Raji (cell line): ENCODE results near the gene NIPSNAP2.

ENCODE experiments used
- POLR2A ChIP-seq: IDR thresholded peaks from 2 replicates; pipeline ENCODE4 v1.6.1; 2011; ENCODE audit warnings: low read depth, low read length, control low read depth; ENCODE audit not compliant: insufficient read depth

Gene NIPSNAP2

DNA sequence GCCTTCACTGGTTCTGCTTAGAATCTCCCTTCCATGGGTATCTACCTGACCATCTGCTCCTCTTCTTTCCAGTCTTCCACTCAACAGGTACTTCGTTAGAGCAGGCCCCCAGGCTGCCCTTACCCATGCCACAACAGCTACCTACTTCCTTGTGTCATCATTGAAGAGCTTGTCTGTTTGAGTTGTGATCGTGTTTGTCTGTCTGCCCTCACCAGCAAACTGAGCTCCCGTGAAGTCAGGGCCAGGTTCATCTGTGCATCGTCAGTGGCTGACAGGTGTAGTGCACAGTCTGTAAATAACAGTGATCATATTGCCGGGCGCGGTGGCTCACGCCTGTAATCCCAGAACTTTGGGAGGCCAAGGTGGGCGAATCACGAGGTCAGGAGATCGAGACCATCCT, 5.0 kb downstream of the NIPSNAP2 start:
- no peak for TF ChIP-seq POLR2A

DNA sequence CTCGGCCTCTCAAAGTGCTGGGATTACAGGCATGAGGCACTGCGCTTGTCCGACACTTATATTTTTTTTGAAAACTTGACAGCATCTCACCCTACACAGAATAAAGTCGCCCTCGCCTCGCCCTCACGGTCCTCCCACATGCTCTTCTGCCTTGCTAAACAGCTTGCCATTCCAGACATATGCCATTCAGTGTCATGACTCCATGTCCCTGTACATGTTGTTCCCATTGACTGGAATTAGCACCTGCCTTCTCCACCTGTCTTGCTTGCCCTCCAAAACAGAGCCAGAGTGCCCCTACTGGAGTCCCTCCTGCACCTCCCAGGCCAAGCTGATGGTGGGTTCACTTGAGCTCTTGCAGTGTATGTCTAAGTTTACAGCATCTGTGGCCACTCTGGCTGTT, 6.2 kb downstream of the NIPSNAP2 start:
- TF ChIP-seq POLR2A, result no peak

DNA sequence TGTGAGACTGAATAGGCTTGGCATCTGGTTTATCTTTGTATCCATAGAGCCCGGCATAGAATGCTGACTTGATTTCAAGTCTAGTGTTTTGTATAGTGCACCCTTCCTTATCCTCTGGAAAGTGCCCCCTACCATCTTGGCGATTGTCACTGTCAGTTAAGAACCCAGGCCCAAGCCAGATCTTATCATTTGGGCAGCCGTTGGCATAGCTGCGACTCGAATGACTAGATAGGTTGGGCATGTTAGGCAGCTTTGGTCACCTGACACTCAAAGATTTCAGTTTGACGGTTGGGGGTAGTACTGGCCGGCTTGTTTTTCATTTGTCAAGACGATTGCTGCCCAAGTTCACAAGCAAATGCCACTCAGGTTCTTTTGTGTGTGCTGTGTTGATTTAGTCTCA, 6.6 kb downstream of the NIPSNAP2 start:
- TF ChIP-seq POLR2A, result no peak

DNA sequence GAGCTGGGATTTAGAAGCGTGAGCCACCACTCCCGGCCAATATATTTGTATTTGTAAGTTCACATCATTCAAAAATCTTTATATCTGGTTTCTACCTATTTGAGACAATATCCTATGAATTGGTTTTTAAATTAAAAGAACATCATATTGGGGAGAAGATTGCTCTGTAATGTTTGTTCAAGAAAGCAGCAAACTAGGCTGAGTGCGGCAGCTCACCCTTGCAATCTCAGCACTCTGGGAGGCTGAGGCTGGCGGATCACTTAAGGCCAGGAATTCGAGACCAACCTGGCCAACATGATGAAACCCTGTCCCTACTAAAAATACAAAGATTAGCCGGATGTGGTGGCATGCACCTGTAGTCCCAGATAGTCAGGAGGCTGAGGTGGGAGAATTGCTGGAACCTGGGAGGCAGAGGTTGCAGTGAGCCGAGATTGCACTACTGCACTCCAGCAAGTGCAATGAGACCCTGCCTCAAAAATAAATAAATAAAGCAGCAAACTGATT, 9.4 kb downstream of the NIPSNAP2 start:
- no peak for TF ChIP-seq POLR2A

DNA sequence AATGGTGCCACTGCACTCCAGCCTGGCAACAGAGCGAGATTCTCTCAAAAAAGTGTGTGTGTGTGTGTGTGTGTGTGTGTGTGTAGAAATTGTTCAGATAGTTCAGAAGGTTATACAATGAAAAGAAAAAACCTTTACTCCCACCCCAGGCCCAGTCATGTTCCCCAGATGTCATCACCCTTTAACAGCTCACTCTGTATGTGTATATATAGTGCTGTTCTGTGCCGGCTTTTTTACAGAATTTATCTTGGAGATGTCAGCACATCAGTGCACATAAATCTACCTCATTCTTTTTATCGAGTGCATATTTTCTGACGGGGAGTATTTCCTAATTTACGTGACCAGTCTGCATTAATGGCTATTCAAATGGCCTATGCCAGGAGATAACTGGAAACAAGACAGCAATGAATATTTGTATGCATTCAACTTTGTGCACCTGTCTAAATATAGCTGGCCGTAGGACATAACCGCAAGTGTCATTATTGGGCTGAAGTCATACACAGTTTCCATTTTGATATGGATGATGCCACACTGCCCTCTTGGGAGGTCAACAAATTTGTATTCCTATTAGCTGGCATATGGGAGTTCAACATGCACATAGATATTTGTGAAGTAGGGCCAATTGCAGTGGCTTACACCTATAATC, 11.7 kb downstream of the NIPSNAP2 start:
- TF ChIP-seq POLR2A, result no peak

DNA sequence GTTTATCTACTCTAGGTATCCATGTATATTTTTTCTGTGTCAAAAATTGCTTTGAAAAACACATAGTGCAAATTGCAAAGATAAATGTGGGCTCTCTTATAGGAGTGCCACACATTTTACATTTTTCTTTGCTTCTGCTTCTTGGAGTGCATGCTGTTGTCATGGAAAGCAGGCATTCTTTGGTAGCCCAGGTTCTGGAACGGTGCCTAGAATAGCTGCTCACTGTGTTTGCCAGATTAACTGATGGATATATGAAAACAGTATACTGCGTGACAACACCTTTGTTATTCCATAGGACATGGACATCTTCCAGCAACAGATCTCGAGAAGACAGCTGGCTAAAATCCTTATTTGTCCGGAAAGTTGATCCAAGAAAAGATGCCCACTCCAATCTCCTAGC, 13.4 kb downstream of the NIPSNAP2 start:
- no peak for TF ChIP-seq POLR2A

DNA sequence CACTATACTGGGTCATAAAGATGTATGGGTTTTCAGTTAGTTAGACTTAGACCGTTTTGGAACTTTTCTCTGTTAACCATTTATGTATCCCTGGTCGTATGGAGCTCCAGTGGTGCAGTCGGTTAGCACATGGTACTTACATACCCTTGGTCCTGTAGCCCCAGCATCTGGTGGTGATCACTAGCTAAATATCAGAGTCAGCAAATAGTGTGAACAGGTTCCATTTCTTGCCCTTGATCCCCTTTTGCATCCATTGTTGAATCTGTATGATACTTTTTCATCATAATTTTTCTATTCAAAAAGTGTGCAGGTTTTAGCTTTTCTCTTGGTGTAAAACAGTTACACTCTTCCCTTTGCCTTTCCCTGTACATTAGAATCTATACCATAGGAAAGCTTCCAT, 15.9 kb downstream of the NIPSNAP2 start:
- no peak for TF ChIP-seq POLR2A

DNA sequence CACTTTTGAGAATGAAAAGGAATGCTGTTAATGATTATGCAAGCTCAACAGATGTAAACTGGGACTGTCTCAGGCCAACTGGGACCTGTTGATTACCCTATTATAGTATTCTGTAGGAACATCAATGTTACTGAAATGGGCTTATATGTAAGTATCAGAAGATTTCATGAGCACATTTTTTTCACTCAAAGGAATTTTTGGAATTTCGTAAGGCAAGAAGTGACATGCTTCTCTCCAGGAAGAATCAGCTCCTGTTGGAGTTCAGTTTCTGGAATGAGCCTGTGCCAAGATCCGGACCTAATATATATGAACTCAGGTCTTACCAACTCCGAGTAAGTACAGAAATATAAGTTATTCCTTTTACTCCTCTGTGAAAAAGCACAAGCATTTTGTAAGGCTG, 19.2 kb downstream of the NIPSNAP2 start:
- TF ChIP-seq POLR2A, result no peak

DNA sequence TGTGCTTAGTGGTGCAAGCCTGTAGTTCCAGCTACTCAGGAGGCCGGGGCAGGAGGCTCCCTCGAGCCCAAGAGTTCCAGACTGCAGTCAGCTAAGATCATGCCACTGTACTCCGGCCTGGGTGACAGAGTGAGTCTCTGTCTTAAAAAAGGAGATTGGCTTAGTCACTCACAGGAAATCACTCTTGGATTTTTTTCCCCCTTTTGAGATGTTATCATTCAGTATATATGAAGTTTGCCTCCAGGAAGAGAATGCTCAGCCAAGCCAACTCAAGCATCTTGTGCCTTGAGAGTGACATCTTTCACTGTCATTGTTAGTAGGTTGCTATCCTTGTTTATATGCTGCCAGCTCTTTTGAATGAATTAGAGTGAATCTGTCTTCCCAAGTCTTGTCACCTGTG, 28.0 kb downstream of the NIPSNAP2 start:
- no peak for TF ChIP-seq POLR2A

DNA sequence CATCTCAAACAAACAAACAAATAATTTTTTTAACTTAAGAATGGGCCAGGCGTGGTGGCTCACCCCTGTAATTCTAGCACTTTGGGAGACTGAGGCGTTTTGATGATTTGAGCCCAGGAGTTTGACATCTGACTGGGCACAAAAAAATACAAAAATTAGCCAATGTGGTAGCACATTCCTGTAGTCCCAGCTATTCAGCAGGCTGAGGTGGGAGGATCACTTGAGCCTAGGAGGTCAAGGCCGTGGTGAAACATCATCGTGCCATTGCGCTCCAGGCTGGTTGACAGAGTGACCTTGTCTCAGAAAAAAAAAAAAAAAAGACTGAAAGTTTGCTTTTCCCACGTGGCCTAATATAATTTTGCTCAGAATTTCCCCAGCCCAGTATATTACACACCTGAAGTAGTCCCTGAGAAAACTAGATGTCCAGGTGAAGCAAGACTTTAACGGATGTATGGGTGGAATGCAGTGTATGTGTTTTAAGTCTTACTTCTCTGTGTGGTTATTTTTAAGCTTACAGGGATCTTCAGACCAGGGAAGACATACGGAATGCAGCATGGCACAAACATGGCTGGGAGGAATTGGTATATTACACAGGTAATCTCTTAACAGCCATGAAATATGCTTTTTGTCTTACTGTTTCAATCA, 32.6 kb downstream of the NIPSNAP2 start:
- no peak for TF ChIP-seq POLR2A

DNA sequence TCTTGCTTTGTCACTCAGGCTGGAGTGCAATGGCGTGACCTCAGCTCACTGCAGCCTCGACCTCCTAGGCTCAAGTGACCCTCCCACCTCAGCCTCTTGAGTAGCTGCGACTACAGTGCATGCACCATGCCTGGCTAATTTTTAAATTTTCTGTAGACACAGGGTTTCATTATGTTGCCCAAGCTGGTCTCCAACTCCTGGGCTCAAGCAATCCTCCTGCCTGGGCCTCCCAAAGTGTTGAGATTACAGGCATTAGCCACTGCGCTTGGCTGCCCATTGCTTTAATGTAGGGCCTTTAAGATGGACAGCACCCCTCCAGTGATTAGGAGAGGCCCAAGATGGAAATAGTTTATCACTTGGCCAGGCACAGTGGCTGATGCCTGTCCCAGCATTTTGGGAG, 39.4 kb downstream of the NIPSNAP2 start:
- TF ChIP-seq POLR2A, result no peak

DNA sequence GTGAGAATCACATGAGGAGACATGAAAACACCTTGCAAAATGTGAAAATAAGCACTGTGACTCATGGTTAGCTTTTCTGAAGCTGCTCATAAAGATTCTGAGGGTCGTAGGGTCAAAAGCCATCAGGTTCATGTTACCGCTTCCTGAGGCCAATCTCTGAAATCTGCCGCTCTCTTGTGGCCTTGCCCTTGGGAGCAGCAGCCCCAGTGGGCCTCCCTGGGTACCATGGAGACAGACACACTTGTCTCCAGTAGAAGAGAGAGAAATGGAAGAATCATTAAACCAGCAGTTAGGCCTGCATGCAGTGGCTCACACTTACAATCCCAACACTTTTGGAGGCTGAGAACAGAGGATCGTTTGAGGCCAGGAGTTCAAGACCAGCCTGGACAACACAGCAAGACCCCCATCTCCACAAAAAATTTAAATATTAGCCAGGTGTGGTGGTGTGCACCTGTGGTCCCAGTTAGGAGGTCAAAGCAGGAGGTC, 42.8 kb downstream of the NIPSNAP2 start:
- TF ChIP-seq POLR2A, result no peak

DNA sequence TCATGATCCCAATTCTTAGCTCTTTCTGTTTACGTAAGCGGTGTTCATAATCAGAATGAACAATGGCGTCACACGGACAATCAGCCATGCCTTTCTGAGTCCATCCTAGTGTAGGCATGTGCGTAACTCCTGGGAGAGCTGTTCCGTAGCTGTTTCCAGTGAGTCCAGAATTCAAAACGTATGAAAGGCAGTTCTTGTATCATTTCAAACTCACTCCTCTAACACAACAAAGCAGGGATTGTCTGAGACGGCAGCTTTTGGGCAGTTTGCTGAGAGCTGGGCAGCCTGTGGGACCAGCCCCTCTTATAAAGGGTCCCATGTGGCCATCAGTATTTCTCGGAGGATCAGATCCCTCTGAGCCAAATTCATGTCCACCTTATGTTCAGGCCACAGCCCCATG, 43.5 kb downstream of the NIPSNAP2 start:
- no peak for TF ChIP-seq POLR2A

DNA sequence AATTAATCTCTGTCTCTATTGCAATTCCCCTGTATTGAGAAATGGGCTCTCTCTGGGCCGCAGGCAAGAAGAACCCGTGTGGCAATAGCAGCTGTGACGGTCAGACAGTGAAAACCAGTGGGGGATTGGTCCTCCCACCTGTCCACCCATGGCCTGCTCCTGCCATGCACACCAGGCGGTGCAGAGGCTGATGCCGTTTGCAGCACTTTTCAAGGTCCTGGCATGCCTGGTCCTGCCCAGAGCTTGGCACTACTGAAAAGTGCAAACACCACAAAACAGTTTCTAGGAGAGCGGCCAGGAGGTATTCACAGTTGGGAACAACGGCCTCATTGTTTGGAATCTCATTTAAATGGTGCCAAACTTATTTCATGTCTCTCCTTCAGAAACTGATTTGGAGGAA, 45.3 kb downstream of the NIPSNAP2 start:
- TF ChIP-seq POLR2A, result no peak

DNA sequence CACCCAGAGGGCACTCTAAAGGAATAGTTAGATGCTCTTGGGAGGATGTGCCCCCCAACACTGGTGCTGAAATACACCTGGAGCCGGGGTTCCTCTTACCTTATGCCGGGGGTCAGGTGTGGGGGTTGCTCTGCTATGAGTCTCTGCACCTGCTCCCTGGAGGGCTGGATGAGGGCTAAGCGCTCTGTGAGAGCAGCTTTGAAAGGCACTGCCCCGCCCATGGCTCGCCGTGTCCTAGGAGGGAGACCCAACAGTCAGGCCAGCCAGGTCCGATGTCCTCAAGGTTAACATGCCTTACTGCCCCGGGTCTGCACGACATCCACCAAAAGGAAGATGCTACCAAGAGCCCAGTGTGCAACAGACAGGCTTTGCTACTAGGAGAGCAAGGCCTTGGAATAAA, 55.1 kb downstream of the NIPSNAP2 start:
- TF ChIP-seq POLR2A, result no peak

DNA sequence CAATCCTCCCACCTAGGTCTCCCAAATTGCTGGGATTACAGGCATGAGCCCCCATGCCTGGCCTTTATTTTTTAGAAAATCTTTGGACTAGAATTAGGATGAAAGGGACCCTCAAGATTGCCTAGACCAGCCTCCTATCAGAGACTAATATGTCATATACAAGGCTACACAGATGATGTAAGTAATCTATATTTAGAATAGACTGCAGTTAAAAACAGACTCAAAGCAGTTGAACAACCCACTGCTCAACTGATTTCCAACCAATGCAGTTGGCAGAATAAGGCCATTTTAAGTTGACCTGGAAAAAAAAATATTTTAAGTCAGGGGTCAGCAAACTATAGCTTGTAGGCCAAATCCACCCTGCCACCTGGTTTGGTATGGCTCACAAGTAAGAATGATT, 59.1 kb downstream of the NIPSNAP2 start:
- no peak for TF ChIP-seq POLR2A

DNA sequence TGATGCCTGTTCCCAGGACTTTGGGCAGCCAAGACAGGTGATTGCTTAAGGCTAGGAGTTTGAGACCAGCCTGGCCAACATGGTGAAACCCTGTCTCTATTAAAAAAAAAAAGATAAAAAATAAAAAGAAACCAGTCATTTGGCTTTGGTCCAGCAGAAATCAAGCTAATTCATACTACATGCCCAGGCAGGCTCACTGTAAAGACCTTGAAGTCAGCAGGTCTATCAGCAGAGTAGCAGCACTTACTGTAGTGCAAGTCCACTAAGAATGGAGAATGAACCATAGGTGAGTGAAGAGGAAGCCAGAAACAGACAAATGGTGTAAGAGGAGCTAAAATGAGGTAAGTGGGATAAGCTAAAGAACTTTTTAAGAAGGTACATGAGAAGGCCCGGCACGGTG, 62.2 kb downstream of the NIPSNAP2 start:
- no peak for TF ChIP-seq POLR2A
